HUDEP-2 (cell line): ENCODE results near the gene TOB1.

Experiments used
- DNase-seq, 76 experiments: peaks; one replicate each; lab custom pipeline; 2025; ENCODE audit not compliant: unreplicated experiment in 76 of 76; lab: John Stamatoyannopoulos, UW

The TOB1 gene

DNA sequence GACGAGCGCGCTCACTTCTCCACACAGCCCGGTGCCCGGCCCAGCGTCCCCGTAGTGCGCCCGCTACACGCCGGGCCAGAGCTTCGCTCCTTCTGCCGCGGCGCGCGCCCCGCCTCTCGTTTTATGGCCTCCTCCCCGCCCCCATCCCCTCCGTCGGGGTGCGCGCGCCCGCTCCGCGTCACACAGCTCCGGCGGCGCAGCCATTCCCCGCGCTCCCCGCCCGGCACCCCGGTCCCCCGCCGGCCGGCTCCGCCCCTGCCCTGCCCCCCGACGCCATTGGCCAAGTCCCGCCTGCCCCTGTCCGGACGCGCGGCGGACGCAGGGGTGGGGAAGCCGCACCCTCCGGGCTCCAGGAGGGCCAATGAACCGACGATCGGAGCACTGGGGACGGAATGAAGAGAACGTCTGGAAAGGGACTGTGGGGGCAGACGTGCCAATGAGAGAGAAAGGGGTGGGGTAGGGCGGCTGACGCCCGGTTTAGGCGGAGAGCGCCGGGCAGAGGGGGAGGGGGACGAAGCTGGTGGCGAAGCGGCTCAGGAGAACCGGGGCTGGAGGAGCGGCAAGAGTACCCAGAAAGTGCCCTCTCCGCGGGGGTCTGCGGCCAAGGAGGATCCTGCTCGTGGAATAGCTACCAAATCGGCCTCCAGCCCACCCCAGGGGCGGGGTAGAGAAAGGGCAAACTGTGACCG is at the start of gene TOB1:
TOB1 (minus strand) TSS at position 94 of the 689 bp plus-strand sequence. CDS start 2,337 bp downstream, outside the sequence.
- DNase-seq: peak in 75 of 76 experiments; percentile 69 to 99 (median 96)

DNA sequence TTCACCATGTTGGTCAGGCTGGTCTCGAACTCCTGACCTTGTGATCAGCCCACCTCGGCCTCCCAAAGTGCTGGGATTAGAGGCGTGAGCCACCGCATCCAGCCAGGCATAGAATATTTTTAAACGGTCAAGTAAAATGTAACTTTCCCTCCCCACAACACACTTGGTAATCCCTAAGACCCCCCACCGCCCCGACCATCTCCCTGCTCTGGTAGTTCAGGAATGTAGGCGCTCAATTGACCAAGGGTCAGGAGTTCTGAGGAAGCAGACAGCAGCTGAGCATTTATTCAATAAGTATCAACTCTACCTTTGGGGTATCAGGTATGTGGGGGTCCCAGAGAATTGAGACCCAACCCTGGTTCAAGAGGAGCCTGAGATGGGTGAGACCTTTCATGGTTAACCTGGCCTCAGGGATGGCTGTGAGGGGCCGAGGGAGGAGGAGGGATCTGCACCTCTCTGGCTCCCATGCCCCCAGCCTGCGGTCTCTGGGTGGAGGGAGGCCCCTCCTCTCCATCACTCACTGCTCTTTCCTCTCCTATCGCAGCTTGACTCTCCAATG is 48.4 kb upstream of the TOB1 start:
- no peak for DNase-seq

GRCh38 chr17:50913120-50913519 is 47.0 kb upstream of the TOB1 start:
- DNase-seq: no peak

DNA sequence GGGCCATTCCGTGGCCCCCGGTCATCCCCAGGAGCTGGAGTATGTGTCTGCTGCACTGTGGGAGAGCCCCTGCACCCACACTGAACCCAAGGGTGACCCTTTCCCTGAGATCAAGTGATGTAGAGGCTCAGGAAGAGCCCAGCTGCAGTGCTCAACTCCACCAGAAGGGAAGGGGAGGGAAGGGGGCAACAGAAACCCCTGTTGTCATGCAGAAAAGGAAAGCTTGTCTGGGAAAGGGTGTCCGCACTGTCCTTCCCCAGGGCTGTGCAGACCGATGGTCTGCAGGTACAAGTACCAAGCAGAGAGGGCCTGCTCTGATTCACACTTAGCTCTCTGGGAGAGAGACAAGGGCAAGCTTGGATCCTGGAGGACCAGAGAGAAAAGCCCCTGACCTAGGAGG is 45.7 kb upstream of the TOB1 start:
- DNase-seq: no peak

DNA sequence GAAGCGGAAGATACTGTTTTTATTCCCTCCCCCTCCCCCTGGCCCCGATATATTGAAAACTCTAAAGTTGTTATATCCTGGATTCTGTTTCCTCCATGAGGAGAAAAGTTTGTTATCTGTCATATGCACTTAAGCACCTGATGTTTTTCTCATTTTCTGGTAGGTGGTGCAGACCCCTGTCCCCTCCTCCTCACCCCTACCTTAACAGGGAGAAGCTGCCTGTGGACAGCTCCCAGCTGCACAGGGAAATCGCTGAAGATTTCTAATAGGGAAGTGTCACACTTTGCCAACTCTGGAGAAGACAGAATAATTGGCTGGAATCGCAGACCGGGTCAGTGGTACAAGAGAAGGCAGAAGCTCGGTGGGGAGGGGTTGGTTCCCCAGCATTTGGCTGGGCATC is 45.3 kb upstream of the TOB1 start:
- DNase-seq: no peak

DNA sequence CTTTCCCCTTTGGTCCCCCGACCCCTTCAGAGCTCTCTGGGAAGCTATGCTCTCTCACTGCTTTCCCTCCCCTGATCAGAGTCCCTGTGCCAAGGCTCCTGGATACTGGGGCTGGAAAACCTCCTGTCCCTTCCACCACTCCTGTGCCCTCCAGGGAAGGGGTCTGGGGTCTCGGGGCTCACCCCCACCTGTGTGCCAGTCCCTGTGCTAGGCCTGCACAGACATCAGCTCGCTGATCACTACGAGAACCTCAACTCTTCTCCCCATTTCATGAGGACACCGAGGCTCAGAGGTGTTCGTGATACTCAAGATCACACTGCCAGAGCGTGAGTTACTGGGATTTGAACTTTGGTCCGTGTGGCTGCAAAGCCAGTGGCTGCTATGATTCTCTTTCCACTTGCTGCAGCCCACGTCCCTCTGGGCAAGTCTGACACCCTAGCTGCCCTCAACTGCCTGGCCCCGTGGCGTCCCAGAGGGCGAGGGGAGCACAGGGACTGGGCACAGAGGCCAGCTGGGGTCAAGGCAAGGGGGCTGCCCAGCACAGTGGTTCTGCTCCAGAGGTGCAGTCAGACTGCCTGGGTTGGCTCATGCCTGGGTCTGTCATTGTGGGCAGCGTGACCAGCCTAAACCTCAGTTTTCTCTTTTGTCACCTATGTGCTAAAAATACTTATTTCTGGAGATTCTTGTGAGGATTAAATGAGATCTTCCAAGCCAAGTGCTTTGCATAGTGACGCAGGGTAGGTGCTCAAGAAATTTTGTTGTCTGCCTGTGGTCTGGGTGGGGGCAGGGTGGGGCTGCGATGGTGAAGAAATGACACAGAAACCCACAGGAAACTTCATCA is 43.8 kb upstream of the TOB1 start:
- DNase-seq: no peak

DNA sequence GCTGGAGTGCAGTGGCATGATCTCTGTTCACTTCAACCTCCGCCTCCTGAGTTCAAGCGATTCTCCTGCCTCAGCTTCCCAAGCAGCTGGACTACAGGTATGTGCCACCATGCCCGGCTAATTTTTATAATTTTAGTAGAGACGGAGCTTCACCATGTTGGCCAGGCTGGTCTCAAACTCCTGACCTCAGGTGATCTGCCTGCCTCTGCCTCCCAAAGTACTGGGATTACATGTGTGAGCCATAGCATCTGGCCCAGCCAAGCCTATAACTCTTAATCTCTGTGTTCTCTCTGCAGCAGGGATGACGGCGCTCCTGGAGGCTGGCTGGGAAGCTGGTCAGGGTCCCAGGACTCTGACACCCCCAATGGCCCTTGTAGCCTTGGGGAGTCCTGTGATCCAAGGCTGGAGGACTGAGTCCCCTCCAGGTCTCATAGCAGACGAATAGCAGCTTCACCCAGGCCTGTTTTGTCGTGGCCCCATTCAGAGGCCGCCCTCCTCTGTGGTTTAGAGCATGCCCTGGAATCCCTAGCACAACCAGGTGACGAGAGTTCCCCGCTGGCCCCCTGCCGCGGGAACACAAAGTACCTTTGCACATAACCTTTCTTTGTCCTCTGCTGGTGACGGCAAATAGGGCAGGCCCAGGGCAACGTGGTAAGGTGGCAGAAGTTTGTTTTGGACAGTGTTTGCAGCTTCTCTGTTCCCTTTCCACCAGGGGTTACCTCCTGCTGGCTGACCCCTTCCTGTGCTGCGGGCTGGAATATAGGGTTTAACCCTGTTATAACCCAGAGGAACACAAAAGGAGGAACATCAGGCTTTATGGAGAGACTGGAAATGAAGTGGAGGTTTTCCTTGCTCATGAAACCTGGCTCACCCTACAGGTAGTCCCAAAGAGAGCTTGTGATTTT is 43.0 kb upstream of the TOB1 start:
- DNase-seq: no peak

GRCh38 chr17:50908140-50908859 is 42.1 kb upstream of the TOB1 start:
- DNase-seq: no peak

DNA sequence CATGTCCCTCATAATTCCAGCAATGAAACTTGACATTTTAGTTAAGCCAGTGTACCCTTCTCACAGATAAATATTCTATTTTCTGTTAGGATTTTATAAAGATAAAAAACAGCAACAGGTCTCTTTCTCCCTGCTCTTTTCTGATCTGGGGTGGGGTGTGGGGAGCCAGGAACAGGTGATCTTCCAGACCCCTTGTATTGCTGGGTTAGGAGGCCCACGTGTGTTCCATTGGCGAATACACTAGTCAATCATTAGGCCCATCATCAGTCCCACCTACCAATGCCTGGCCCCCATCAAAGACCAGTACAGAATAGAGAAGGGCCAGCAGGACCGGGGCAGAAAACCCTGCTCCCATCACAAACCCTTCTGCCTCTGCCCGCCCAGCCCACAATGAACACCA is 40.3 kb upstream of the TOB1 start:
- no peak for DNase-seq

DNA sequence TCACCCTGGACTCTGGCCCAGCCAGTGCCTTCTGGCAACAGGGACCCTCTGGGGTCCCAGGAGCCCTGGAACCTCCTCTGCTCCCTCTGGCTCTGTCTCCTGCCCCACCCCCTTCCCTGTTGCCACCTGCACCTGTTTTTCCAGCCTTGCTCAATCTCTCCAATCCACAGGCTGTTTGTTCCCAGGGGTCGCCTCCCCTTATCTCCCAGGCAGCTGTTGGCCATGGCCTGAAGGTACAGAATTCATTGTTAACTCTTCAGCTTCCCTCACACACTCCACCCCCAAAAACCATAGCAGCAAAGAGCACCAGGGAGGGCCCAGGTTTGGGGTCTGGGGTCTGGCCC is 39.3 kb upstream of the TOB1 start:
- no peak for DNase-seq

GRCh38 chr17:50904518-50905459 is 38.6 kb upstream of the TOB1 start:
- no peak for DNase-seq

- no peak for DNase-seq
Measured at GRCh38 chr17:50903604-50904517, 37.7 kb upstream of the TOB1 start.

- no peak for DNase-seq
Measured at GRCh38 chr17:50902372-50903353, 36.5 kb upstream of the TOB1 start.

- no peak for DNase-seq
Measured at GRCh38 chr17:50900383-50900892, 34.3 kb upstream of the TOB1 start.

GRCh38 chr17:50899559-50900319 is 33.6 kb upstream of the TOB1 start:
- no peak for DNase-seq

DNA sequence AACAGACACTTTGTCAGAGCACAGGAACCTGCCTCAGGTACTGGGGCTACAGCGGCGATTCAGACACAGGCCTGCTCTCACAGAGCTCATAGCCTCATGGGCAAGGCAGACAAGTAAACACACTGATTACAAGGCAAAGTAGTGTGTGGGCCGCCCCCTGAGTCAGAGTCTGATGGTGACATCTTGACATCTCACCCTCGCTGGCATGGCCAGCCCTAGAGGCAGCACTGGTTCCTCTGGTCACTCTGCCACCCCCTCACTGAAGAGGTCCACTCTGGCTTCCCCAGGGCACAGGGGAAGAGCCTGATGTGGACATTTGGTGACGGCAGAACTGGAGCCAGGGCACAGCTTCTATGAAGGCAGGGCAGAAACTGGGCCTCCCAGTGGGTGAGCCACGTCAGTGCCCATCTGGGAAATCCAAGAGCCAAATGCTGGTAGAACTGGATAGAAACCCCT is 32.9 kb upstream of the TOB1 start:
- DNase-seq: no peak
